Dendritic cell treated with granulocyte-macrophage colony-stimulating factor and Interleukin-4, amounts not matched to agents 40 ng/mL and 50 ng/mL, for 4 days (primary cell): Measurements from ENCODE around the gene FAM168B.

Source experiments
- H3K27ac Mint-ChIP-seq: one replicate; pipeline ENCODE4 v1.8.0; 2022; ENCODE audit warnings: mild to moderate bottlenecking, mixed read lengths
- H3K27me3 Mint-ChIP-seq: one replicate; pipeline ENCODE4 v1.8.0; 2022; ENCODE audit warnings: mild to moderate bottlenecking, mixed read lengths
- H3K36me3 Mint-ChIP-seq: one replicate; pipeline ENCODE4 v1.8.0; 2022; ENCODE audit warnings: low read depth, mixed read lengths
- H3K4me1 Mint-ChIP-seq: one replicate; pipeline ENCODE4 v1.8.0; 2022; ENCODE audit warnings: low read depth, mixed read lengths
- H3K4me3 Mint-ChIP-seq: one replicate; pipeline ENCODE4 v1.8.0; 2022; ENCODE audit warnings: mild to moderate bottlenecking, moderate library complexity, mixed read lengths
- H3K9me3 Mint-ChIP-seq: one replicate; pipeline ENCODE4 v1.8.0; 2022; ENCODE audit warnings: mixed read lengths
- intact Hi-C: fragments of 100-400 bp; cut with micrococcal nuclease; formaldehyde crosslinking; loops from one replicate; pipeline ENCODE4 v1.15.0; 2022

The FAM168B gene

GRCh38 chr2:131016826-131017741 lies 76.2 kb downstream of the FAM168B start:
- intact Hi-C loops = no loop called here
- H3K27ac Mint-ChIP-seq = no peak overlapping the region
- H3K36me3 Mint-ChIP-seq = no peaks in the 10 kb centered on the region

GRCh38 chr2:131015764-131016163 lies 77.5 kb downstream of the FAM168B start:
- Mint-ChIP-seq H3K4me3 (no peak overlapping the region), H3K36me3 (no peaks in the 10 kb centered on the region), H3K4me1 (no peaks in the 10 kb centered on the region), H3K27me3 (peaks cover 10% of the 10 kb centered on the region), H3K9me3 (no peaks in the 10 kb centered on the region), H3K27ac (no peak overlapping the region)
- intact Hi-C loops = no loop called here

More at GRCh38 chr2:131016826-131017741, 76.2 kb downstream of the FAM168B start:
- Mint-ChIP-seq H3K27me3 (peaks cover 7% of the 10 kb centered on the region), H3K9me3 (no peaks in the 10 kb centered on the region), H3K4me3 (no peak overlapping the region), H3K4me1 (no peaks in the 10 kb centered on the region)

GRCh38 chr2:131014141-131014540 lies 79.1 kb downstream of the FAM168B start:
- H3K4me1 Mint-ChIP-seq = no peaks in the 10 kb centered on the region
- no peak overlapping the region for H3K27ac Mint-ChIP-seq
- no peaks in the 10 kb centered on the region for H3K9me3 Mint-ChIP-seq
- intact Hi-C loops = no loop called here
- peaks cover 18% of the 10 kb centered on the region for H3K27me3 Mint-ChIP-seq
- no peaks in the 10 kb centered on the region for H3K36me3 Mint-ChIP-seq
- H3K4me3 Mint-ChIP-seq = no peak overlapping the region

DNA sequence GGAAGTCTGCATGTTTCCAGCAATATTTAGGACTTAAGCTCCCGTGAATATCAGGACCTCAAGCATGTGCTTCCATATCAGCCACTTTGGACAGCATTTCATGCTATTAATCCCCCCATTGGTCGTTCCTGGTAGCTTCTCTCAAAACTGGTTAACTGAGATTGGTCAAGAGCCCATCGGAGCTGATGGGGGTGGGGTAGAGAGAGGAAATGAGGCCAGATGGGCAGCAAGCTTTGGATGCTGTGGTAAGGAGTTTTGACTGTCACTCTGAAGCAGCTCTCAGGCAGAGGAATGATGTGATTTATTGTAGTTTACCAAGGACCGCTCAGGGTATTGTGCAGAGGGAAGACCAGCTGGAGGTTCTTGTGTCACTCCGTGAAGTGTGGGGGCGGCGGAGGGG lies 81.8 kb downstream of the FAM168B start:
- Mint-ChIP-seq H3K4me1 (no peaks in the 10 kb centered on the region), H3K27ac (no peak overlapping the region), H3K27me3 (peaks cover 19% of the 10 kb centered on the region), H3K36me3 (no peaks in the 10 kb centered on the region), H3K4me3 (no peak overlapping the region), H3K9me3 (no peaks in the 10 kb centered on the region)
- intact Hi-C loops = no loop called here

DNA sequence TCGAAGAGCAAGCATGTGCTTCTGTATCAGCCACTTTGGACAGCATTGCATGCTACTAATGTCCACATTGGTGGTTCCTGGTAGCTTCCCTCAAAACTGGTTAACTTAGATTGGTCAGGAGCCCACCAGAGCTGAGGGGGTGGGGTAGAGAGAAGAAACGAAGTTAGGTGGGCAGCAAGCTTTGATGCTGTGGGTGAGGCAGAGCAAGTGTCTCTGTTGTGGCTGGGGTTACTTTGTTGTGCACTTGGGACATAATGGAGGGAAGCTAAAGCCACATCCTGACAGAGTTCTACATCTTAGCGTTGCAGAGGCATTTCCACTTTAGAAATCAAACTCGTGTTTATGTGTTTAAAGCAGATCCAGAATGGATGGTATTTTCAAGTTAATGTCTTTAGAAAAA lies 82.7 kb downstream of the FAM168B start:
- peaks cover 17% of the 10 kb centered on the region for H3K27me3 Mint-ChIP-seq
- intact Hi-C loops = no loop called here
- no peak overlapping the region for H3K27ac Mint-ChIP-seq
- no peaks in the 10 kb centered on the region for H3K36me3 Mint-ChIP-seq
- no peaks in the 10 kb centered on the region for H3K9me3 Mint-ChIP-seq
- H3K4me1 Mint-ChIP-seq = no peaks in the 10 kb centered on the region
- H3K4me3 Mint-ChIP-seq = no peak overlapping the region

- intact Hi-C loops = no loop called here
- H3K9me3 Mint-ChIP-seq = no peaks in the 10 kb centered on the region
- no peaks in the 10 kb centered on the region for H3K4me1 Mint-ChIP-seq
- no peaks in the 10 kb centered on the region for H3K36me3 Mint-ChIP-seq
- no peak overlapping the region for H3K4me3 Mint-ChIP-seq
- H3K27ac Mint-ChIP-seq = no peak overlapping the region
- H3K27me3 Mint-ChIP-seq = peaks cover 17% of the 10 kb centered on the region
Observed at GRCh38 chr2:131009713-131010475, 83.4 kb downstream of the FAM168B start.

DNA sequence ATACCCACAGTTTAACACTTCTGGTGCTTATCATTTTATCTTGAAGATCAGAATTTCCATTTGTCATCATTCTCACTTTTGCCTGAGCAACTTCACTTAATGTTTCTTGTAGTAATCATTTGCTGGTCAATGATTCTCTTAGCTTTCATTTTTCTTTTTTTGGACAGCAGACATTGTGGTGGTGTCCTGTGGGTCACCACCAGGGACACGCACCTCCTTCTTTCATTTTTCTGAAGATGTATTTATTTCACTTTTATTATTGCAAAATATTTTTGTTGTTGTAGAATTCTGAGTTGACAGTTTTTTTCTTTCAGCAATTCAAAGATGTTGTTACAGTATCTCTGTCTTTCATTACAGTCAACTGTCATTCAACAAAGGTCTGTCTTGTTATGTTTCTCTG lies 84.3 kb downstream of the FAM168B start:
- no peaks in the 10 kb centered on the region for H3K36me3 Mint-ChIP-seq
- intact Hi-C loops = no loop called here
- peaks cover 17% of the 10 kb centered on the region for H3K27me3 Mint-ChIP-seq
- H3K4me1 Mint-ChIP-seq = no peaks in the 10 kb centered on the region
- H3K27ac Mint-ChIP-seq = no peak overlapping the region
- H3K4me3 Mint-ChIP-seq = no peak overlapping the region
- no peaks in the 10 kb centered on the region for H3K9me3 Mint-ChIP-seq

DNA sequence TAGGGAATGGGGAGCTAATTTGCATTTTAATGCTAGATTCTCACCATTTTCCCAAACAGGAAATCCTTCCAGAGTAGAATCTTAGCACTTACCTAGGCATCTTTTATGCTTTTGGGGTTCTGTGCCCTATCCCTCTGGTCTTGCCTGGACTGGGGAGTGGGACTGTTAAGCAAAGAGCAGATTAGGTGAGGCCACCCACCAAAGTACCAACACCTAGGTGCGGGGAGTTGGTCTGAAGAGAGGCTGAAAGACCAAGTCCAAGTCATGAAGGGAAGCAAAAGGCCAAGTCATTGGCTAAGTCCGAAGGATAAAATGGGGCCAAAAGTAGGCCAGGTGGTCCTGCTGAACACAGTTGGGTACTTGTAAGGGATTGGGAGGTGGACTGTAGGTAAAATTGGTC lies 86.7 kb downstream of the FAM168B start:
- Mint-ChIP-seq H3K27ac (no peak overlapping the region), H3K4me3 (no peak overlapping the region), H3K9me3 (no peaks in the 10 kb centered on the region), H3K4me1 (no peaks in the 10 kb centered on the region), H3K36me3 (no peaks in the 10 kb centered on the region), H3K27me3 (peaks cover 15% of the 10 kb centered on the region)
- intact Hi-C loops = no loop called here

GRCh38 chr2:131005216-131005935 lies 87.9 kb downstream of the FAM168B start:
- Mint-ChIP-seq H3K27me3 (peaks cover 16% of the 10 kb centered on the region), H3K27ac (no peak overlapping the region), H3K4me3 (no peak overlapping the region), H3K36me3 (no peaks in the 10 kb centered on the region), H3K9me3 (no peaks in the 10 kb centered on the region), H3K4me1 (no peaks in the 10 kb centered on the region)
- intact Hi-C loops = no loop called here

GRCh38 chr2:131004446-131005209 lies 88.6 kb downstream of the FAM168B start:
- intact Hi-C loops = no loop called here
- Mint-ChIP-seq H3K36me3 (no peaks in the 10 kb centered on the region), H3K4me1 (no peaks in the 10 kb centered on the region), H3K27me3 (peaks cover 14% of the 10 kb centered on the region), H3K9me3 (no peaks in the 10 kb centered on the region), H3K27ac (no peak overlapping the region), H3K4me3 (no peak overlapping the region)

GRCh38 chr2:130998561-130998960 lies 94.7 kb downstream of the FAM168B start:
- no peak overlapping the region for H3K4me3 Mint-ChIP-seq
- intact Hi-C loops = no loop called here
- H3K4me1 Mint-ChIP-seq = no peaks in the 10 kb centered on the region
- H3K9me3 Mint-ChIP-seq = no peaks in the 10 kb centered on the region
- peaks cover 26% of the 10 kb centered on the region for H3K27me3 Mint-ChIP-seq
- H3K27ac Mint-ChIP-seq = no peak overlapping the region
- no peaks in the 10 kb centered on the region for H3K36me3 Mint-ChIP-seq
